ENCODE data around the gene SLC25A19. TPM values are rescaled to one million over a fixed set of nuclear protein-coding genes. Genes with fewer than 3 reads are reported as not detected.
A peak's percentile ranks its signal among the peaks of the same experiment; 100 is the strongest.

SLC25A19 gene
- total RNA-seq, 4 donors from 2014 or later = 9.6 to 17.5 (median 15.2) TPM

- H3K27ac ChIP-seq (replicated peaks in 1 of 4) = peak overlapping the region in 3 of 4 donors; percentile 7 to 56 (median 12)
- TF ChIP-seq POLR2A (IDR thresholded peaks at IDR 0.05; ENCODE audit: low read depth) (no peak), CTCF (IDR thresholded peaks at IDR 0.05) (peak; percentile 26 to 49 (median 39)), EP300 (IDR thresholded peaks at IDR 0.05) (no peak)
- no peak overlapping the region for H3K4me3 ChIP-seq
- H3K27me3 ChIP-seq = no peaks in the 10 kb centered on the region
- peaks cover 11 to 25% (median 20%) of the 10 kb centered on the region in 4 donors for H3K4me1 ChIP-seq
- intact Hi-C loops (cut with DNase I) = no loop called here
- 57% methylated on average over 12 of the region's 23 CpGs for WGBS
- peaks cover 59 to 100% (median 99%) of the 10 kb centered on the region in 4 donors for H3K36me3 ChIP-seq
- no peaks in the 10 kb centered on the region for H3K9me3 ChIP-seq
- DNase-seq (ENCODE audit: extremely low spot score) = no peak
Measured at GRCh38 chr17:75240394-75241142, 48.7 kb downstream of the SLC25A19 start.

- TF ChIP-seq CTCF (IDR thresholded peaks at IDR 0.05) (no peak), POLR2AphosphoS5 (IDR thresholded peaks at IDR 0.05) (no peak), POLR2A (IDR thresholded peaks at IDR 0.05; ENCODE audit: low read depth) (no peak)
- H3K4me3 ChIP-seq = no peak overlapping the region
- peak overlapping the region in 3 of 4 donors; percentile 7 to 56 (median 12) for H3K27ac ChIP-seq (replicated peaks in 1 of 4)
- H3K9me3 ChIP-seq = no peaks in the 10 kb centered on the region
- no peak for DNase-seq (ENCODE audit: extremely low spot score)
- WGBS = 93% methylated on average over 22 of the region's 23 CpGs
- peaks cover 59 to 100% (median 99%) of the 10 kb centered on the region in 4 donors for H3K36me3 ChIP-seq
- intact Hi-C loops (cut with DNase I) = no loop called here
- H3K27me3 ChIP-seq = no peaks in the 10 kb centered on the region
- peaks cover 11 to 25% (median 20%) of the 10 kb centered on the region in 4 donors for H3K4me1 ChIP-seq
Measured at GRCh38 chr17:75239778-75240393, 49.3 kb downstream of the SLC25A19 start.

GRCh38 chr17:75239214-75239613, 50.0 kb downstream of the SLC25A19 start:
- H3K9me3 ChIP-seq = no peaks in the 10 kb centered on the region
- H3K4me1 ChIP-seq = peaks cover 11 to 25% (median 20%) of the 10 kb centered on the region in 4 donors
- H3K27ac ChIP-seq (replicated peaks in 1 of 4) = peak overlapping the region in 3 of 4 donors; percentile 4 to 28 (median 14)
- TF ChIP-seq POLR2A (IDR thresholded peaks at IDR 0.05; ENCODE audit: low read depth) = no peak
- TF ChIP-seq POLR2AphosphoS5 (IDR thresholded peaks at IDR 0.05) = no peak
- no peak for TF ChIP-seq EP300 (IDR thresholded peaks at IDR 0.05)
- H3K27me3 ChIP-seq = no peaks in the 10 kb centered on the region
- intact Hi-C loops (cut with DNase I) = no loop called here
- 85% methylated on average over 9 of the region's 12 CpGs for WGBS
- peaks cover 63 to 100% (median 99%) of the 10 kb centered on the region in 4 donors for H3K36me3 ChIP-seq
- DNase-seq (ENCODE audit: extremely low spot score) = no peak
- H3K4me3 ChIP-seq = no peak overlapping the region

- no peak overlapping the region for H3K4me3 ChIP-seq
- no peaks in the 10 kb centered on the region for H3K27me3 ChIP-seq
- peaks cover 11 to 25% (median 20%) of the 10 kb centered on the region in 4 donors for H3K4me1 ChIP-seq
- TF ChIP-seq CTCF (IDR thresholded peaks at IDR 0.05) (peak; percentile 65 to 82 (median 67)), POLR2A (IDR thresholded peaks at IDR 0.05; ENCODE audit: low read depth) (no peak), EP300 (IDR thresholded peaks at IDR 0.05) (no peak), POLR2AphosphoS5 (IDR thresholded peaks at IDR 0.05) (peak in 1 of 2 donors; percentile 24)
- no peaks in the 10 kb centered on the region for H3K9me3 ChIP-seq
- H3K36me3 ChIP-seq = peaks cover 63 to 100% (median 98%) of the 10 kb centered on the region in 4 donors
- DNase-seq (ENCODE audit: extremely low spot score) = no peak
- intact Hi-C loops (cut with DNase I) = no loop called here
- WGBS = 17% methylated on average over 3 of the region's 13 CpGs
- H3K27ac ChIP-seq (replicated peaks in 1 of 4) = peak overlapping the region in 3 of 4 donors; percentile 4 to 28 (median 19)
Measured at GRCh38 chr17:75238684-75239191, 50.5 kb downstream of the SLC25A19 start.

- Histone ChIP-seq H3K36me3 (peaks cover 56 to 100% (median 96%) of the 10 kb centered on the region in 4 donors), H3K27ac (replicated peaks in 1 of 4) (peak overlapping the region in 2 of 4 donors; percentile 19 to 28)
- DNase-seq (ENCODE audit: extremely low spot score) = no peak
Measured at GRCh38 chr17:75238020-75238580, 51.1 kb downstream of the SLC25A19 start.

More at GRCh38 chr17:75238020-75238580, 51.1 kb downstream of the SLC25A19 start:
- TF ChIP-seq EP300 (IDR thresholded peaks at IDR 0.05) = no peak
- TF ChIP-seq CTCF (IDR thresholded peaks at IDR 0.05) = no peak
- TF ChIP-seq POLR2A (IDR thresholded peaks at IDR 0.05; ENCODE audit: low read depth) = no peak
- TF ChIP-seq POLR2AphosphoS5 (IDR thresholded peaks at IDR 0.05) = no peak
- H3K4me1 ChIP-seq = peaks cover 11 to 25% (median 20%) of the 10 kb centered on the region in 4 donors
- WGBS = 85% methylated on average over 8 of the region's 11 CpGs
- H3K4me3 ChIP-seq = no peak overlapping the region
- no peaks in the 10 kb centered on the region for H3K27me3 ChIP-seq
- no peaks in the 10 kb centered on the region for H3K9me3 ChIP-seq
- intact Hi-C loops (cut with DNase I) = no loop called here
